ENCODE results near the gene DNPH1. TPM values are rescaled to one million over a fixed set of nuclear protein-coding genes. Genes with fewer than 3 reads are reported as not detected.

DNPH1 gene
- total and polyA plus RNA-seq, 2 experiments from 2014 or later, result 29.2 to 50.0 TPM

GRCh38 chr6:43211955-43212354 is 17.3 kb downstream of the DNPH1 start:
- H3K27me3 Mint-ChIP-seq (ENCODE audit: insufficient read depth, low read depth, poor library complexity), result peaks cover 2% of the 10 kb centered on the region
- Histone ChIP-seq H3K9me2 (ENCODE audit: insufficient read depth) (no peaks in the 10 kb centered on the region), H3F3A (replicated peaks; ENCODE audit: low read depth) (no peaks in the 10 kb centered on the region), H3K4me1 (ENCODE audit: insufficient read depth) (no peaks in the 10 kb centered on the region), H4K20me1 (replicated peaks; ENCODE audit: insufficient read depth) (no peaks in the 10 kb centered on the region), H2AFZ (no peak overlapping the region), H3K27ac (ENCODE audit: low read depth) (no peak overlapping the region), H3K27me3 (ENCODE audit: insufficient read depth) (no peaks in the 10 kb centered on the region), H3K4me3 (no peak overlapping the region), H3K79me2 (replicated peaks; ENCODE audit: insufficient read depth) (no peaks in the 10 kb centered on the region), H3K4me2 (no peak overlapping the region), H3K36me3 (ENCODE audit: insufficient read depth) (no peaks in the 10 kb centered on the region)
- no peaks in the 10 kb centered on the region; the same call in 2 of the 3 replicates for H3K36me3 Mint-ChIP-seq (ENCODE audit: low read depth)
- H3K4me3 Mint-ChIP-seq, result no peak overlapping the region
- peak; percentile 63 for ATAC-seq
- peaks cover 3% of the 10 kb centered on the region for H3K4me1 Mint-ChIP-seq
- no peak overlapping the region for H3K27ac Mint-ChIP-seq
- TF ChIP-seq EZH2 (IDR thresholded peaks at IDR 0.05; ENCODE audit: low read depth, unreplicated experiment) (no peak), CTCF (conservative IDR thresholded peaks at IDR 0.05; ENCODE audit: low read depth in 2 of 2) (peak; percentile 14 to 50; a peak in 2 of 4 replicates), ZNF114 (CRISPR knock-in tag; IDR thresholded peaks at IDR 0.05) (no peak), JUNB (IDR thresholded peaks at IDR 0.05; ENCODE audit: unreplicated experiment) (no peak)
- DNase-seq (ENCODE audit: low spot score), result no peak
- no peaks in the 10 kb centered on the region for H3K9me3 Mint-ChIP-seq

GRCh38 chr6:43207286-43207685 is 22.0 kb downstream of the DNPH1 start:
- Mint-ChIP-seq H3K9me3 (no peaks in the 10 kb centered on the region), H3K27me3 (ENCODE audit: insufficient read depth, low read depth, poor library complexity) (peaks cover 8% of the 10 kb centered on the region)
- no peak for TF ChIP-seq STAT1 (IDR thresholded peaks at IDR 0.05; ENCODE audit: unreplicated experiment)
- no peak for TF ChIP-seq POLR2AphosphoS5 (IDR thresholded peaks at IDR 0.05; ENCODE audit: low read depth)
- TF ChIP-seq ZNF331 (CRISPR knock-in tag; IDR thresholded peaks at IDR 0.05; ENCODE audit: low read depth), result no peak
- TF ChIP-seq CTCF (conservative IDR thresholded peaks at IDR 0.05; ENCODE audit: low read depth in 2 of 2), result no peak
- TF ChIP-seq REST (IDR thresholded peaks at IDR 0.05; ENCODE audit: unreplicated experiment), result no peak
- TF ChIP-seq ZNF114 (CRISPR knock-in tag; IDR thresholded peaks at IDR 0.05), result no peak
- no peak for TF ChIP-seq EZH2 (IDR thresholded peaks at IDR 0.05; ENCODE audit: low read depth, unreplicated experiment)

More at GRCh38 chr6:43207286-43207685, 22.0 kb downstream of the DNPH1 start:
- H3K4me3 ChIP-seq, result no peak overlapping the region
- H3K36me3 Mint-ChIP-seq (ENCODE audit: low read depth), result no peaks in the 10 kb centered on the region
- H3K27ac ChIP-seq (ENCODE audit: low read depth), result no peak overlapping the region
- DNase-seq (ENCODE audit: low spot score) (no peak), ATAC-seq (no peak)
- no peaks in the 10 kb centered on the region for H3K9me2 ChIP-seq (ENCODE audit: insufficient read depth)
- H2AFZ ChIP-seq, result no peak overlapping the region
- no peak overlapping the region for H3K4me3 Mint-ChIP-seq
- no peaks in the 10 kb centered on the region for H3K4me1 ChIP-seq (ENCODE audit: insufficient read depth)
- H3K27ac Mint-ChIP-seq, result no peak overlapping the region
- H3K27me3 ChIP-seq (ENCODE audit: insufficient read depth), result no peaks in the 10 kb centered on the region
- no peaks in the 10 kb centered on the region for H3F3A ChIP-seq (replicated peaks; ENCODE audit: low read depth)
- H3K4me1 Mint-ChIP-seq, result peaks cover 3% of the 10 kb centered on the region; the same call in 2 of the 3 replicates
- no peaks in the 10 kb centered on the region for H4K20me1 ChIP-seq (replicated peaks; ENCODE audit: insufficient read depth)
- no peaks in the 10 kb centered on the region for H3K79me2 ChIP-seq (replicated peaks; ENCODE audit: insufficient read depth)
- no peak overlapping the region for H3K4me2 ChIP-seq
- H3K36me3 ChIP-seq (ENCODE audit: insufficient read depth), result no peaks in the 10 kb centered on the region
